Neutrophil (primary cell): ENCODE results near the gene DLG4.

Experiments used
- H3K27ac ChIP-seq: fragments of 200-600 bp; sonication (generic); 2 replicates; pipeline ENCODE4 v1.5.1; 2016; ENCODE audit warnings: mild to moderate bottlenecking, moderate library complexity
- H3K27me3 ChIP-seq: fragments of 200-600 bp; sonication (generic); 2 replicates; pipeline ENCODE4 v1.6.0; 2016; ENCODE audit warnings: mild to moderate bottlenecking
- H3K36me3 ChIP-seq: fragments of 200-600 bp; sonication (generic); 2 replicates; pipeline ENCODE4 v1.5.1; 2017
- H3K4me1 ChIP-seq, 2 experiments: fragments of 200-600 bp in 1 of 2; sonication (generic) in 1 of 2; 1 replicate in 1 of 2; 2 replicates in 1 of 2; pipeline versions ENCODE4 v1.5.1 to v1.6.1; 2013 to 2016; ENCODE audit warnings: low read depth in 1 of 2, low read length in 1 of 2, mild to moderate bottlenecking in 1 of 2, moderate library complexity in 1 of 2; ENCODE audit not compliant: control insufficient read depth in 1 of 2, insufficient read depth in 1 of 2
- H3K4me3 ChIP-seq, 2 experiments: fragments of 200-600 bp in 1 of 2; sonication (generic) in 1 of 2; 1 replicate in 1 of 2; 2 replicates in 1 of 2; pipeline ENCODE4 v1.5.1; 2013 to 2016; ENCODE audit warnings: low read depth in 1 of 2, low read length in 1 of 2, mild to moderate bottlenecking in 1 of 2, moderate library complexity in 1 of 2
- H3K9me3 ChIP-seq: fragments of 200-600 bp; sonication (generic); 2 replicates; pipeline ENCODE4 v1.5.1; 2016
- CTCF ChIP-seq: fragments of 200-600 bp; sonication (generic); IDR thresholded peaks from 2 replicates; pipeline ENCODE4 v1.5.1; 2016; ENCODE audit warnings: antibody characterized with exemption

The DLG4 gene

GRCh38 chr17:7219812-7220592, at the start of gene DLG4, which contains the start of gene ACADVL:
Gene DLG4, minus strand, starts transcription at chr17:7219836.
Gene ACADVL, plus strand, starts transcription at chr17:7219938. Its CDS starts 47 bp downstream, at chr17:7219985.
- H3K9me3 ChIP-seq = no peaks in the 10 kb centered on the region
- H3K4me1 ChIP-seq = peaks cover 33 to 43% of the 10 kb centered on the region in 2 experiments
- H3K4me3 ChIP-seq = peak within 1 kb of the TSS; percentile 89 to 90
- peaks cover 33% of the 10 kb centered on the region for H3K36me3 ChIP-seq
- peak within 1 kb of the TSS; percentile 75 for H3K27ac ChIP-seq
- H3K27me3 ChIP-seq = peaks cover 12% of the 10 kb centered on the region
- no peak for TF ChIP-seq CTCF

DNA sequence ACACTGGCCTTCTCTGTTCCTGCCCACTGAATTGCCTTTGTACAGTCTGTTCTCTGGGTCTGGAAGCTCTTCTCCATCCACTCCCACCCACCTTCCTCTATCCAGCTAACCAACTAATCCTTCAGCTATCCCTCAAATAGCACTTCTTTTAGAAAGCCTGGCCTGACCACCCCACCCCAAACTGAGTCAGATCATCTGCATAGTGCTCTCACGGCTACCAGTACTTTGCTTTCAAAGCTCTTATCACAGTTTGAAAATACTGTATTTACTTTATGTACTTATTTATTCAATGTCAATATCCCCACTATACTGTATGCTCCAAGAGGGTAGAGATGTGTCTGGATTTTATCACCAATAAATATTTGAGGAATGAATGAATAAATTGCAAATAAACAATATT, 47.1 kb upstream of the DLG4 start:
- Histone ChIP-seq H3K27me3 (peaks cover 80% of the 10 kb centered on the region), H3K36me3 (no peaks in the 10 kb centered on the region), H3K9me3 (no peaks in the 10 kb centered on the region), H3K4me1 (peaks cover 15 to 19% of the 10 kb centered on the region in 2 experiments), H3K4me3 (no peak overlapping the region), H3K27ac (no peak overlapping the region)
- TF ChIP-seq CTCF = no peak

DNA sequence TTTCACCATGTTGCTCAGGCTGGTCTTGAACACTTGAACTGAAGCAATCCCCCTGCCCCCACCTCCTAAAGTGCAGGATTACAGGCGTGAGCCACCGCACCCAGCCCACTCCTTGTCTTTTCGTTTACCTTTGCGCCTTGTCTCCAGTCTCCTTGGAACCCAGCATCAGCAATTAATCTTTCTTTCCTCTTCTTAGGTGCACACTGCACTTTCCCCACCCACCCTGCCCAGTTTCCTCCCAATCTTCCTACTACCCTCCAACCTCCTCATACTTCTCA, 44.1 kb upstream of the DLG4 start:
- Histone ChIP-seq H3K36me3 (peaks cover 8% of the 10 kb centered on the region), H3K4me3 (peak overlapping the region in 1 of 2 experiments; percentile 14), H3K4me1 (peaks cover 27 to 31% of the 10 kb centered on the region in 2 experiments), H3K27ac (no peak overlapping the region), H3K27me3 (peaks cover 91% of the 10 kb centered on the region), H3K9me3 (no peaks in the 10 kb centered on the region)
- no peak for TF ChIP-seq CTCF

DNA sequence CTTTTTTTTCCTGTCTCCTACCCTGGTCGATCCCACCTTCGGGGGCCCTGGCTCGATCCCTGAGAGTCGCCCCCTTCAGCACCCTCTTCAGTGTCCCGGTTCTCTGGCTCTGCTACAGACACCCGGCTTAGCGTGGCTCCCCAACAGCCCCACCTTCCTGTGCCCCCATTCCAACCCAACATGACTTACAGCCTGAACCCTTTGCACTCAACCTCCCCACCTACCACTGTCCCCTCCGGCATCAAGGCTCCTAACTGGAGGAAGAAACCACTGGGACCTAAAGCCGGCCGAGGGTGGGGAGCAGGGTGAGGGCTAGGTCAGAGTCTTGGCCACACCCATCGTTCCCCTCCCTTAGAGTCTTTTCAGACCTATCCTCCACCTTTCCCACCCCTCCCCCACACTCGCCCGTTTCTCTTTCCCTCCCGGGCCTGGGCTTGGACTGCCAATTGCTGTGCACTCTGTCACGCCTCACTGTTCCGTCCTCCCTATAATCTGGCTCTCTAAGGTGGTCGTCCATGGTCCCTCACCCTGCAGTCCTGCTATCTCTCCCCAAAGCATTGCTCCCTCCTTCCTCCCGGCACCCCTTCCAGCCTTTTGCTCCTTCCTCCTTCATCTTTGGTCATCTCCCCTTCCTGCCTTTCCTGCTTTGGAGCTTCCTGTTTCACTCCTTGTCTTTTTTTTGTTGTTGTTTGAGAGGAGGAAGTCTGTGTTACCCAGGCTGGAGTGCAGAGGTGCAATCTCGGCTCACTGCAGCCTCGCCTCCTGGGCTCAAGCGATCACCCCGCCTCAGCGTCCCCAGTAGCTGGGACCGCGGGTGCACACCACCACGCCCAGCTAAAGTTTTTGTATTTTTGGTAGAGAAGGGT, 43.5 kb upstream of the DLG4 start:
- no peaks in the 10 kb centered on the region for H3K9me3 ChIP-seq
- no peak for TF ChIP-seq CTCF
- peaks cover 86% of the 10 kb centered on the region for H3K27me3 ChIP-seq
- H3K27ac ChIP-seq = no peak overlapping the region
- H3K4me1 ChIP-seq = peaks cover 27 to 31% of the 10 kb centered on the region in 2 experiments
- peak overlapping the region in 1 of 2 experiments; percentile 14 for H3K4me3 ChIP-seq
- H3K36me3 ChIP-seq = peaks cover 12% of the 10 kb centered on the region

- H3K4me3 ChIP-seq = peak within 1 kb of the TSS; percentile 52 to 69
- H3K36me3 ChIP-seq = peaks cover 17% of the 10 kb centered on the region
- peak within 1 kb of the TSS; percentile 23 for H3K27ac ChIP-seq
- TF ChIP-seq CTCF = no peak
- H3K9me3 ChIP-seq = no peaks in the 10 kb centered on the region
- peaks cover 27 to 31% of the 10 kb centered on the region in 2 experiments for H3K4me1 ChIP-seq
- H3K27me3 ChIP-seq = peaks cover 78% of the 10 kb centered on the region
Observed at GRCh38 chr17:7262192-7262934, 42.7 kb upstream of the DLG4 start, which contains the start of gene CLDN7. Gene CLDN7, minus strand, starts transcription at chr17:7262478. Its CDS starts 435 bp downstream, at chr17:7262043.
